ENCODE data around the gene SDHA.
"Not testable (repeated sequence)": the region's sequence is repeated elsewhere in the genome, so short reads cannot be mapped to it uniquely, and the experiment has no call there.

SDHA gene

GRCh38 chr5:222951-223715 is 5.0 kb downstream of the SDHA start:
- DNase-seq (ENCODE audit: low read depth): peak; percentile 49

DNA sequence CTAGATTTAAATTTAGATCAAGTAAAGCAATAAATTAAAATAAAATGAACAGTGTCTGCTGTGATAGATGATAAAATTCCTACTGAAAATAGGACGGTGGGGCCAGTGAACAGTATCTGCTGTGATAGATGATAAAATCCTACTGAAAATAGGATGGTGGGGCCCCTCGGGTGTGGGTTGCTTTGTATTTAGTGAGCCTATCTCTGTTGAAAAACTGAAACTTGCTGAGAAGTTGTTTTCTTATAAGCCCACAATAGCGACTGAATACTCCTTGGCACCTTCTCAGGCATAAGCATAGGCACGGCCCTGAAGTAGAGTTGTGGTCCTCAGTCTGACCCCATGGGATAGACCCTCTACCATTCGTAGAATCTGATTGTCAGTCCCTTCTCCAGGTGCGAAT is 5.7 kb downstream of the SDHA start:
- no peak for DNase-seq (ENCODE audit: low read depth)

- DNase-seq (ENCODE audit: low read depth): no peak
Observed at GRCh38 chr5:225334-225733, 7.2 kb downstream of the SDHA start.

GRCh38 chr5:227375-227774 is 9.3 kb downstream of the SDHA start:
- not testable (repeated sequence) for DNase-seq (ENCODE audit: low read depth)

DNA sequence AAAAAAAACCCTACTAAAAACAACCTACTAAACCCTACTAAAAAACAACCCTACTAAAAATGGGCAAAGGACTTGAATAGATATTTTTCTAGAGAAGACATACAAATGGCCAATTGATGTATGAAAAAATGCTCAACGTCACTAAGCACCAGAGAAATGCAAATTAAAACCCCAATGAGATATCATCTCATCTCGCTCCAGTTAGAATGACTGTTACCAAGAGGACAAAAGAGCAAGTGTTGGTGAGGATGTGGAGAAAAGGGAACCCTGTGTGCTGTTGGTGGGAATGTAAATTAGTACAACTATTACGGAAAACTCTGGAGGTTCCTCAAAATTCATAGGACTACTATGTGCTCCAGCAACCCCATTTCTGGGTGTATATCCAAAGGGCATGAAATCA is 10.8 kb downstream of the SDHA start:
- DNase-seq (ENCODE audit: low read depth): no peak

DNA sequence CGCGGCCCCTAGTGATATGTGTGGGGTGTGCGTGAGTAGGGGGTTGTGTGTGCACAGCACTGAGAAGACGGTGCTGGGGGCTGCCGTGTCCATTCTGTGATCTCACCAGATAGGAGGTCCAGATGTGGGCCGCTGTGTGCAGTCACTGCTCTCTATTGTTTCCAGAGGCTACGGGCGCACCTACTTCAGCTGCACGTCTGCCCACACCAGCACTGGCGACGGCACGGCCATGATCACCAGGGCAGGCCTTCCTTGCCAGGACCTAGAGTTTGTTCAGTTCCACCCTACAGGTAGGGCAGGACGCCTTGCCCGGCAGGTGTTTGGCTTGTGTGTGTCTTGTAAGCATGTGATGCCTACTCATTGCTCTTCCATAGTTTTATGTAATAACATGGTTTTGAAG is 12.6 kb downstream of the SDHA start:
- no peak for DNase-seq (ENCODE audit: low read depth)

- DNase-seq (ENCODE audit: low read depth): no peak
Observed at GRCh38 chr5:231661-232060, 13.5 kb downstream of the SDHA start.

DNA sequence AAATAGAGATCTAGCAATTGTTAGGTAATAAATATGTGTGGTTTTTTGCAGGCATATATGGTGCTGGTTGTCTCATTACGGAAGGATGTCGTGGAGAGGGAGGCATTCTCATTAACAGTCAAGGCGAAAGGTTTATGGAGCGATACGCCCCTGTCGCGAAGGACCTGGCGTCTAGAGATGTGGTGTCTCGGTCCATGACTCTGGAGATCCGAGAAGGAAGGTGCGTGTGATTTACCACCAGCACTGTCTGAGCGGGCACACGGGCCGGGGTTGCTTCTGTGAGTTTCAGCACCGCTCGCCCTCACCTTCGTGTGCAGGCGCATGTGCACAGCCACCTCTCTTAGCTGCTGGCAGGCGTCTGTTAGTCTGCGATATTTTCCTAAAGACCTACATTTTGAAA is 15.3 kb downstream of the SDHA start:
- not testable (repeated sequence) for DNase-seq (ENCODE audit: low read depth)

DNA sequence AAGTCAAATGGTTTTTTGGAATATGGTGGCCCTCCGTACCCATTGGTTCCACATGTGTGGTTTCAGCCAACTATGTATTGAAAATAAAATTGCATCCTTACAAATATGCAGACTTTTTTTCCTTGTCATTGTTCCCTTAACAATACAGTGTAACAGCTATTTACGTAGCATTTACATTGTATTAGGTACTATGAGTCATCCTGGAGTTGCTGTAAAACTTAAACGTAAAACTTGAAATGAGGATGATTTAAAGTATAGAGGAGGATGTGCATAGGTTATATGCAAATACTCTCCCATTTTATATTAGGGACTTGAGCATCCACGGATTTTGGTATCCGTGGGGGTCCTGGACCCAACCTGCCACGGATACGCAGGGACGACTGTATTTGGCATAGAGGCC is 16.3 kb downstream of the SDHA start:
- DNase-seq (ENCODE audit: low read depth): no peak

DNA sequence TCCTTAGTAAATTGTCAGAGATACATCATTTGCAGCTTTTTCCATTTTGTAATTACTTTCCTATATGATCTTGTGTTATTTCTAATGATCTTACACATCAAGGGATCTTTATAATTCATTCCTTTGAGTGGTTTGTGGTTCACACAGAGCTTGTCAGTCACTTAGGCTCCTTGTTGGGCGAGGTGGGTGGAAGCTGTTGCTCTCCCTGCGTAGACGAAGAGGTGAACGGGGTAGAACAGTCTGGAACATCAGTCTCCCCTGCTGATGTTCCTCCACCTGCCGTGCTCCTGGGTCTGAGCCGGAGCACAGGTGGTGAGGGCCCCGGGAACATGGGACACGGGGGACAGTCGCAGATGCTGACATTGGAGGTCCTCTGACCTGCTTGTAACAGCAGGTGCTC is 17.4 kb downstream of the SDHA start:
- not testable (repeated sequence) for DNase-seq (ENCODE audit: low read depth)

DNA sequence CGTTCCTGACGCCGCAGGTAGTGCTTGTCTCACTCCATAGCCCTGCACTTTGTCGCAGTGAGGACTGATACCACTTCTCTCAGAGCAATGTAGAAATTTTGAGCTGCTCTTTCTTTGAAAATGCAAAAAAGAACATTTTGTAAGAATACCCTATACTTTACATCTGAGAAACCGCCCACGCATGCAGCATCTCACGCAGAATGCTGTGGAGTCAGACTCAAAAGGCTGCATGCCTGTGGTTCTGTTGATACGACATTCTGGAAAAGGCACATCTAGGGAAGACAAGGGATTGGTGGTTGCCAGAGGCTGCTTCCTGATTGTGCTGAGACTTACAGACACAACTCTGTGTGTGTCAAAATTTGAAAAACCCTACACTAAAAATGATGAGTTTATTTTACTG is 19.8 kb downstream of the SDHA start:
- DNase-seq (ENCODE audit: low read depth): not testable (repeated sequence)

GRCh38 chr5:240550-240949 is 22.4 kb downstream of the SDHA start:
- DNase-seq (ENCODE audit: low read depth): not testable (repeated sequence)

DNA sequence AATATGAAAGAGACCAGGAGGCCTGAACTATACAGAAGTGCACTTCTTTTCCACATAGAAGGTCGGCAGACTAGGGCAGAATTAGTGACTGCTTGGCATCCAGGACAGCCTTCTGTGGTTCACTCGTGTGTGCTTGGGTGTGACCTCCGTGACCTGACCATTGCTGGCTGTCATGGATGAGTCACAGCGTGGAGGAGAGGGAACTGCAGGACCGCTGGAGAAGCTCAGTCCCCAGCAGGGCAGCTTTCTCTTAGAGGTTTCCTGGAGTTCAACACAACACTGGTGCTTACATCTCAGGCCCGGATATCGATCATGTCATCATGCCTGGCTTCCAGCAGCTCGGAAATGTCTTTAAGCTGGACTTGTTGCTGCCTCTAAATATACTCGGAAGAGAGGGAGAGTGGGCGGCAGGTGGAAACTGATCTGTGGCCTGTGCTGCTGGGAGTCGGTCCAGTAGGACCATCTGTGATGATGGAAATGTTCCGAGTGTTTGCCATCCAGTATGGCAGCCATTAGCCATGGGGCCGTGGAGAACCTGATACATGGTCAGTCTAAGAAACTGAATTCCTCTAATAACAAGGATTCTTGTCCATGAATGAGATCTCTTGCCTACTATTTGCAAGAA is 23.0 kb downstream of the SDHA start:
- DNase-seq (ENCODE audit: low read depth): not testable (repeated sequence)

DNA sequence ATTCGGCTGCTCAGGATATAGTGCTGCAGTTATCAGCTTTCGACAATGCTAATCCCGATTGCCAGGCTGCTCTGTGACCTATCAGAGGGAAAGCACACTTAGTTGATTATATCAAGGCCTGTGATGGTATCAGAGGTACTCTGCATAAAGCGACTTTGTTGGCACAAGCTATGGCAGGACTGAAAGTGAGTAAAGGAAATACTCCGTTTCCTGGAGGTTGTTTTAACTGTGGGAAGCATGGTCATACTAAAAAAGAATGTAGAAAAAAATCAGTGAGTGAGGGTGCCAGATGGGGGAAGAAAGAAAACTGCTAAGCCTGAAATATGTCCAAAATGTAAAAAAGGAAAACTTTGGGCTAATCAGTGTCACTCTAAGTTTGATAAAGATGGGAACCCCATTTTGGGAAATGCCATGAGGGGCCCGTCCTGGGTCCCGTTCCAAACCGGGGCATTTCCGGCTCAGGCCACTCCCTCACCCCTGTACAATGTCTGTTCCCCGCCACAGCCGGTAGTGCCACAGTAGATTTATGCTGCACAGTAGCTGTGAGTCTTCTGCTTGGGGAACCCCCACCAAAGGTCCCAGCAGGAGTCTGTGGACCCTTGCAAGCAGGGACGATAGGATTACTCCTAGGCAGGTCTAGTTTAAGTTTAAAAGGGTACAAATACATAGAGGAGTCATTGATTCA is 25.7 kb downstream of the SDHA start:
- not testable (repeated sequence) for DNase-seq (ENCODE audit: low read depth)

DNA sequence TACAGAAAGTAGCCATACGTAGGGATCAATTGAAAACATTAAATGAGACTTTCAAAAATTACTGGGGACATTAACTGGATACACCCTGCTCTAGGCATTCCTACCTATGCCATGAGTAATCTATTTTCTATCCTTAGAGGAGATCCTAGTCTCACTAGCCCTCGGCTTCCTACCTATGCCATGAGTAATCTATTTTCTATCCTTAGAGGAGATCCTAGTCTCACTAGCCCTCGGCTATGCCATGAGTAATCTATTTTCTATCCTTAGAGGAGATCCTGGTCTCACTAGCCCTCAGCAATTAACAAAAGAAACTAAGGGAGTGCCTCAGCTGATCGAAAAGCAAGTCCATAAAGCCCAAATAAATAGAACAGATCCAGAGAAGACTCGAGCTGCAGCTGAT is 27.6 kb downstream of the SDHA start:
- not testable (repeated sequence) for DNase-seq (ENCODE audit: low read depth)

DNA sequence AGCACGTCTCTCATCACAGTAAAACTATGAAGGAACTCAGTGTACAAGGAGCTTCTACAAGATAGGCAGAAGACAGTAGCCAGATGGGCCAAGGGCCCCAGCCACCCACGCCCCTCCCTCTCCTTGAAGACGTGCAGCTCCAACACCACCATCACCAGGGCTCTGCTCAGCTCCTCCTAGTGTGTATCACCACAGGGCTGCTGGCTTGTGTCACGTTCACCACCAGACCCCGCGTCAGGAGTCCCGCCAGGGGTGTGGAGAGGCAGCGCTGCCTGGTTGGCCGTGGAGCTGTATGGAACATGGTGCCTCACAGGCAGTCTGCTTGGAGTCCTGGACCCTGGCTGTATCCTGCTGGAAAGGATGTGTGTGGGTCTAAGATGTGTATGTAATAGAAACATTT is 32.3 kb downstream of the SDHA start:
- DNase-seq (ENCODE audit: low read depth): not testable (repeated sequence)

DNA sequence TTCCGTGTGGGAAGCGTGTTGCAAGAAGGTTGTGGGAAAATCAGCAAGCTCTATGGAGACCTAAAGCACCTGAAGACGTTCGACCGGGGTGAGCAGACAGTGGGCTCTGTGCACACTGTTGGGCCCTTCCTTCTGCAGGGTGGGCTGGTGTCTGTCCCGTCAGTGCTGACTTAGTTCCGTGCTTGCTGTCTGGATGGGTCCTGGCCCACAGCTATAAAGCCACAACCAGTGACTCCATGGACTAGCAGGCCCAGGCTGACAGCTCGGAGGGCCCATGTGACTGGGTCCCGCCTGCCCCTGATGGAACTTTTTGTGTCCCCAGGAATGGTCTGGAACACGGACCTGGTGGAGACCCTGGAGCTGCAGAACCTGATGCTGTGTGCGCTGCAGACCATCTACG is 32.9 kb downstream of the SDHA start:
- not testable (repeated sequence) for DNase-seq (ENCODE audit: low read depth)

DNA sequence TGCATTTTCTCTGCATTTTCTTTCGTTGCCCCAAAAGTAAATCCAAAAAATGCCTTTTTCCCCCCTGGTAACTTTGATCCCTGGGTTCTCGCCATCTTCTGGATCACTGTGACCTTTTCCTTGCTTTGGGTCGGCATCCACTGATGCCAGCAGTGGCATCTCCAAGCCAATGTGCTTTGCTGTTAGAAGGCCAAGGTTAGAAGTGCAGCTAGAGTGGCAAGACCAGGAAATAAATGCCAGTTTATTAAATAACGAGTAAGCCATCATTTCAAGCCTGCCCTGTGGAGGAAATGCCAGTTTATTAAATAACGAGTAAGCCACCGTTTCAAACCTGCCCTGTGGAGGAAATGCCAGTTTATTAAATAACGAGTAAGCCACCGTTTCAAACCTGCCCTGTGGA is 33.4 kb downstream of the SDHA start:
- not testable (repeated sequence) for DNase-seq (ENCODE audit: low read depth)

- DNase-seq (ENCODE audit: low read depth): not testable (repeated sequence)
Observed at GRCh38 chr5:251975-252374, 33.9 kb downstream of the SDHA start.

DNA sequence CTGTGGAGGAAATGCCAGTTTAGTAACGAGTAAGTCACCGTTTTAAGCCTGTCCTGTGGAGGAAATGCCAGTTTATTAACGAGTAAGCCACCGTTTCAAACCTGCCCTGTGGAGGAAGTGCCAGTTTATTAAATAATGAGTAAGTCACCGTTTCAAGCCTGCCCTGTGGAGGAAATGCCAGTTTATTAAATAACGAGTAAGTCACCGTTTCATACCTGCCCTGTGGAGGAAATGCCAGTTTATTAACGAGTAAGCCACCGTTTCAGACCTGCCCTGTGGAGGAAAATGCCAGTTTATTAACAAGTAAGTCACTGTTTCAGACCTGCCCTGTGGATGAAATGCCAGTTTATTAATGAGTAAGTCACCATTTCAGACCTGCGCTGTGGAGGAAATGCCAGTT is 34.4 kb downstream of the SDHA start:
- DNase-seq (ENCODE audit: low read depth): no peak

DNA sequence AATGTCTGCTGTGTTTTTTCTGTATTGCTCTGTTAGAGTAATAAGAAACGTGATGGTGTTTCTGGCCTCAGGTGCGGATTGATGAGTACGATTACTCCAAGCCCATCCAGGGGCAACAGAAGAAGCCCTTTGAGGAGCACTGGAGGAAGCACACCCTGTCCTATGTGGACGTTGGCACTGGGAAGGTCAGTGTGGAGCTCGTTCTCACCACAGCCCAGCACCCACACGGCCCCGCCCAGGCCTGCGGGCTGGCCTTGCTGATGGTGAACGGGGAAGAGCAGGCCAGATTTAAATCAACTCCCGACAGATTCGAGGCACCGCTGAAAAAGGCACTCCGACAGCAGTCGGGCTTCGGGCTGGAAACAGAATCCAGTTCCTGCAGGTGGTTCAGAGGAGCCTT is 36.2 kb downstream of the SDHA start:
- not testable (repeated sequence) for DNase-seq (ENCODE audit: low read depth)

DNA sequence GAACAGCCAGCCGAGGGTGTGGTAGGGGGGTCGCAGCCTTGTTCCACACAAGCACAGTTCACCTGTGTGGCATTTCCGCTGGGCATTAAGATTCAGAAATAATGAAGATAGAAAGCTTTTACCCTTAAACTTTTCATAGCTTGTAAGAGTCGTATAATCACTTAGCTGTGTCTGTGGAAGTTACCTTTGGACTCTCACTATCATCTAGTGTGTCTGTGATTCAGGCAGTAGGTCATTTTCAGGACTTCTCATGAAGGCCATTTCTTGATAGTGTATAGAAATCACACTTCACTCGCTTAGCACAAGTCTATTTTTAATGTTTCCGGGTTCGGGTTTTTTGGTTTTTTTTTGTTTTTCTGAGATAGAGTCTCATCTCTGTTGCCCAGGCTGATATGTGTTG is 37.0 kb downstream of the SDHA start:
- DNase-seq (ENCODE audit: low read depth): not testable (repeated sequence)

DNA sequence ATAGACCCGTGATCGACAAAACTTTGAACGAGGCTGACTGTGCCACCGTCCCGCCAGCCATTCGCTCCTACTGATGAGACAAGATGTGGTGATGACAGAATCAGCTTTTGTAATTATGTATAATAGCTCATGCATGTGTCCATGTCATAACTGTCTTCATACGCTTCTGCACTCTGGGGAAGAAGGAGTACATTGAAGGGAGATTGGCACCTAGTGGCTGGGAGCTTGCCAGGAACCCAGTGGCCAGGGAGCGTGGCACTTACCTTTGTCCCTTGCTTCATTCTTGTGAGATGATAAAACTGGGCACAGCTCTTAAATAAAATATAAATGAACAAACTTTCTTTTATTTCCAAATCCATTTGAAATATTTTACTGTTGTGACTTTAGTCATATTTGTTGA is 38.2 kb downstream of the SDHA start:
- DNase-seq (ENCODE audit: low read depth): not testable (repeated sequence)
